GM12891 (cell line): ENCODE results near the gene PCDH9.

ENCODE experiments used
- PAX5 ChIP-seq: IDR thresholded peaks from 2 replicates; pipeline ENCODE4 v1.6.1; 2011; ENCODE audit warnings: low read length, moderate library complexity, mild to moderate bottlenecking; ENCODE audit not compliant: insufficient read depth, severe bottlenecking
- POLR2A ChIP-seq: IDR thresholded peaks from 2 replicates; pipeline ENCODE4 v1.6.1; 2011; ENCODE audit warnings: low read depth, low read length, control low read depth
- POLR2AphosphoS5 ChIP-seq: IDR thresholded peaks from 2 replicates; pipeline ENCODE4 v1.6.1; 2011; ENCODE audit warnings: low read depth, low read length, control low read depth
- POU2F2 ChIP-seq: IDR thresholded peaks from 2 replicates; pipeline ENCODE4 v1.6.1; 2011; ENCODE audit warnings: low read depth, mild to moderate bottlenecking, control low read depth, low read length, moderate library complexity
- TAF1 ChIP-seq: IDR thresholded peaks from 2 replicates; pipeline ENCODE4 v1.6.1; 2011; ENCODE audit warnings: low read depth, low read length, control low read depth

- no peak for TF ChIP-seq POLR2A
- TF ChIP-seq TAF1, result no peak
- no peak for TF ChIP-seq POLR2AphosphoS5
- TF ChIP-seq POU2F2, result no peak
- no peak for TF ChIP-seq PAX5
Measured at GRCh38 chr13:66547685-66548084, 682.5 kb downstream of the PCDH9 start.
